GM11168 (cell line): ENCODE data around the gene NAGLU.
"Not testable (repeated sequence)": the region's sequence is repeated elsewhere in the genome, so short reads cannot be mapped to it uniquely, and the experiment has no call there.

ENCODE experiments used
- in situ Hi-C: fragments of 300-500 bp; cut with MboI; formaldehyde crosslinking; loops from one replicate; pipeline ENCODE4 v1.12.0; 2022; ENCODE audit warnings: low sequenced_read_pairs; ENCODE audit not compliant: unreplicated experiment

NAGLU gene

DNA sequence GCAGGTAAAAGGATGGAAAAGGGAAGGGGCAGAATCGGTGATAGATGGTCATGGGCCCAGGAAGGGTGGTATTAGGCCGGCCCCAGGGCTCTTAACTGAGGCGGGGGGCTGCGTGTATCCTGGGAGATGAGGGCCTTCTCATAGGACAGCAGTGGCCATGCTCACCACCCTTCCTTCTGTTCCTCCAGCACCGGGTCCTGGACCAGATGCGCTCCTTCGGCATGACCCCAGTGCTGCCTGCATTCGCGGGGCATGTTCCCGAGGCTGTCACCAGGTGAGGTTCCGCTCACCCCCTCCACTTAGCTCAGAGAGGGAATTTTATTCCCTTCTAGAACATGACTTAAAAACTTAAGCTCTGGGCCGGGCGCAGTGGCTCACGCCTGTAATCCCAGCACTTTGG lies 2.4 kb downstream of the NAGLU start:
- in situ Hi-C loops: no loop called here

DNA sequence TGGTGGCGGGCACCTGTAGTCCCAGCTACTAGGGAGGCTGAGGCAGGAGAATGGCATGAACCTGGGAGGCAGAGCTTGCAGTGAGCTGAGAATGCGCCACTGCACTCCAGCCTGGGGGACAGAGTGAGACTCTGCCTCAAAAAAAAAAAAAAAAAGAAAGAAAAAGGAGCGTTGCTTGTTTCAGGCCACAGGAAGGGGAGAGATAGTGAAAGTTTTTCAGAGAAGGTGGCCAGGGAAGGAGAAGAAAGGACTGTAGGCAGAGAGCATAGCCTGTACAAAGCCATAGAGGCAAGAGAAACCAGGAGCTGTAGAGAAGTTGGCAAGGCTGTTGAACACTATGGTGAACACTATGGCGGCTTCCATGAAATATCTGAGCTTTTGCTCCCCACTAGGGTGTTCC lies 4.5 kb downstream of the NAGLU start:
- in situ Hi-C loops: not testable (repeated sequence)

DNA sequence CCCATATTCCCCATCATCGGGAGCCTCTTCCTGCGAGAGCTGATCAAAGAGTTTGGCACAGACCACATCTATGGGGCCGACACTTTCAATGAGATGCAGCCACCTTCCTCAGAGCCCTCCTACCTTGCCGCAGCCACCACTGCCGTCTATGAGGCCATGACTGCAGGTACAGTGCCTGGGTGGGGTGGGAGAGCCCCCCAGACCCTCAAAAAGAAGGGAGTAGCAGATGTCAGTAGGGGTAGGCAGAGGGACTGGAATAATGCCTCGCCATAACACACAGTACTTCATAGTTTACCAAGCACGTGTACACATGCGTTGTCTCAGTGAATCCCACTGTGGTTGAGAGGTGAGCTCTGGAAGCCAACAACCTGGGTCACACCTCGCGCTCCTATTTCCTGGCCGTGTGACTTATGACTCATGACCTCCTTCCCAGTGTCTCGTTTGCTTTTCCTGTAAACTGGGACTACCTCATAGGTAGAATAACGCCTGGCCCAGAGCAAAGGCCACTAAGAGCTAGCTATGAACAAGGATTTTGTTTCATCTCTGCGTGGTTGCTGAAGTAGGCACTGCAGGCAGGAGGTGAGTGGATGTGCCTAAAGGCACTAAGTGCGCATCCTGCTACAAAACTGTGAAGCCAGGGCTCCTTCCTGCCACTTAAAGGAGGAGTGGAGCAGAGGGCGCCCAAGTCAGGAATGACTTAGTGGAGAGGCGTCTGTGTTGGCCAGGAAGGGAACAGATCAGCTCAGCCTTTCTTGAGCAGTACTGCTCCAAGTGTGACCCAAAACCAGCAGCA lies 5.2 kb downstream of the NAGLU start:
- in situ Hi-C loops: no loop called here

DNA sequence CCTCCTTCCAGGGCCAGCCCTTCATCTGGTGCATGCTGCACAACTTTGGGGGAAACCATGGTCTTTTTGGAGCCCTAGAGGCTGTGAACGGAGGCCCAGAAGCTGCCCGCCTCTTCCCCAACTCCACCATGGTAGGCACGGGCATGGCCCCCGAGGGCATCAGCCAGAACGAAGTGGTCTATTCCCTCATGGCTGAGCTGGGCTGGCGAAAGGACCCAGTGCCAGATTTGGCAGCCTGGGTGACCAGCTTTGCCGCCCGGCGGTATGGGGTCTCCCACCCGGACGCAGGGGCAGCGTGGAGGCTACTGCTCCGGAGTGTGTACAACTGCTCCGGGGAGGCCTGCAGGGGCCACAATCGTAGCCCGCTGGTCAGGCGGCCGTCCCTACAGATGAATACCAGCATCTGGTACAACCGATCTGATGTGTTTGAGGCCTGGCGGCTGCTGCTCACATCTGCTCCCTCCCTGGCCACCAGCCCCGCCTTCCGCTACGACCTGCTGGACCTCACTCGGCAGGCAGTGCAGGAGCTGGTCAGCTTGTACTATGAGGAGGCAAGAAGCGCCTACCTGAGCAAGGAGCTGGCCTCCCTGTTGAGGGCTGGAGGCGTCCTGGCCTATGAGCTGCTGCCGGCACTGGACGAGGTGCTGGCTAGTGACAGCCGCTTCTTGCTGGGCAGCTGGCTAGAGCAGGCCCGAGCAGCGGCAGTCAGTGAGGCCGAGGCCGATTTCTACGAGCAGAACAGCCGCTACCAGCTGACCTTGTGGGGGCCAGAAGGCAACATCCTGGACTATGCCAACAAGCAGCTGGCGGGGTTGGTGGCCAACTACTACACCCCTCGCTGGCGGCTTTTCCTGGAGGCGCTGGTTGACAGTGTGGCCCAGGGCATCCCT lies 7.4 kb downstream of the NAGLU start:
- in situ Hi-C loops: no loop called here

DNA sequence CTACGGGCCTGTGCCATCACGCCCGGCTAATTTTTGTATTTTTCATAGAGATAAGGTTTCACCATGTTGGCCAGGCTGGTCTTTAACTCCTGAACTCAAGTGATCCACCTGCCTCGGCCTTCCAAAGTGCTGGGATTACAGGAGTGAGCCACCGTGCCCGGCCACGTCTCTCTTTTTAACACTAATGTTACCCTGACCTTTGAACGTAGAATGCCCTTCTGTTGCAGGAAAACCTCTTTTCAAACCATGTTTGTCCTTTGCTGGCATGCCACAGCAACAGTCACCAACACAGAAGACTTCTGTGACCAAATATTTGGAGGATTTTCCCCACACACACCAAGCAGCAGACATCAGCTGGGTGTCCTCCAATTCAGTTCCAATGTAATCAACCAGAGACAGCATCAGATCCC lies 8.8 kb downstream of the NAGLU start:
- in situ Hi-C loops: no loop called here

DNA sequence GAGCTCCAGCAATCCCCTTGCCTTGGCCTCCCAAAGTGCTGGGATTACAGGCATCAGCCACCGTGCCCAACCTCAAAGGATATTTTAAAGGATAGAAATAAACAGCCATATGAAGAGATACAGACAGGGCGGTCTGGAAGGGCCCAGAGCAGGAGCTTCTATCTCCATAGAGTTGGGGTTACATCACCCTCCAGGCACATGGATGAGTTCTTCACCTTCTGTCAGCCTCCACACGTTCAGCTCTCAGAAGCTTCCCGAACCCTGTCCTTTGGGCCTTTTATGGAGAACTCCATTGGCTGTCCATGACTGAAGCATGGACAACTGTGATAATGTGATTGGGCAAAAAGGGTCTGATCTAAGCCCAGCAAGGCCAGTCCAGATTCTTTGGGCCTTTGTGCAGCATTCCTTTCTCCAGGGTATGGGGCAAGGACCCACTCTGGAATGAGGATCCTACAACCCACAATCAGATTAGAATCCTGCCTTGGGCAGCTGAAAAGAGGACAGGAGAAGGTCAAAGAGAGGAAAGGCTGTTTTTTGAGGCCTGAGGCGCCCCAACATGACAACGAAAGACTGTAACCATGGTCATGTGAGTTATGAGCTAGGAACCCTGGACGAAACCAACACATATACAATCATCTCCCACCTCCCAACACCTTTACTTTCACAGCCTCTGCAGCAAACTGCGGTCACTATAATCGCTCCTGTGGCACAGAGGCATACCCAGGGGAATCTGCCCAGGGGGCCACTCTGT lies 9.9 kb downstream of the NAGLU start:
- in situ Hi-C loops: not testable (repeated sequence)

DNA sequence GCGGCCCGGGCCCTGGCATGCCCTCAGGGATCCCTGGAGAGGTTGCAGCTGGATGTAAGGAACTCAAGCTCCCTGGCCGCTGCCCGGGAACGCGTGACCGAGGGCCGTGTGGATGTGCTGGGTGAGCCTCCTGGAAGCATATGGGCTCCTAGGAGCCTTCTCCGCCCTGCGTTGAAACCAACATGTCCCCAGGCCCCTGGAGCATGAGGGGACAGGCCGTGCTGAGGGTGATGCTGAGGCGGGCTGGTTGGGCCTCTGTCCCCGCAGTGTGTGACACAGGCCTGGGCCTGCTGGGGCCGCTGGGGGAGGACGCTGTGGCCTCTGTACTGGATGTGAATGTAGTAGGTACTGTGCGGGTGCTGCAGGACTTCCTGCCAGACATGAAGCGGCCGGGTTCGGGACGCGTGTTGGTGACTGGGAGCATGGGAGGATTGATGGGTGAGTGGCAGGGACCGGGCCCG lies 11.0 kb downstream of the NAGLU start:
- in situ Hi-C loops: no loop called here

DNA sequence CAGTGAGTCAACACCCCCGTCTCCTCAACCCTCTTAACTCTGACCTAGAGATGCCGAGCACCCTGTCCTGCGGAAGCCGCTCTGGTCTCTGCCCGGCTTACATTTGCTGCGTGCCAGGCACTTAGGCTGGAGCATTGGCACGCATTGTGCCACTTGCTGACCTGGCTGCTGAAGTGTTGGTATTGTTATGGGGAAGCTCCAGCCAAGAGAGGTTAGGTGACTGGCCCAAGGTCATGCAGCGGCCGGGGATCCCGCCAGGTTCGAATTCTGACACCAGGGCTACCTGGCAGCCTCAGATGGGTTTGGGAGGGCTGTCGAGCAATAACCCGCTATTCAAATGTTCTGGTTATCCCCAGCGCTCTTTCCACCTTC lies 11.6 kb downstream of the NAGLU start:
- in situ Hi-C loops: no loop called here

DNA sequence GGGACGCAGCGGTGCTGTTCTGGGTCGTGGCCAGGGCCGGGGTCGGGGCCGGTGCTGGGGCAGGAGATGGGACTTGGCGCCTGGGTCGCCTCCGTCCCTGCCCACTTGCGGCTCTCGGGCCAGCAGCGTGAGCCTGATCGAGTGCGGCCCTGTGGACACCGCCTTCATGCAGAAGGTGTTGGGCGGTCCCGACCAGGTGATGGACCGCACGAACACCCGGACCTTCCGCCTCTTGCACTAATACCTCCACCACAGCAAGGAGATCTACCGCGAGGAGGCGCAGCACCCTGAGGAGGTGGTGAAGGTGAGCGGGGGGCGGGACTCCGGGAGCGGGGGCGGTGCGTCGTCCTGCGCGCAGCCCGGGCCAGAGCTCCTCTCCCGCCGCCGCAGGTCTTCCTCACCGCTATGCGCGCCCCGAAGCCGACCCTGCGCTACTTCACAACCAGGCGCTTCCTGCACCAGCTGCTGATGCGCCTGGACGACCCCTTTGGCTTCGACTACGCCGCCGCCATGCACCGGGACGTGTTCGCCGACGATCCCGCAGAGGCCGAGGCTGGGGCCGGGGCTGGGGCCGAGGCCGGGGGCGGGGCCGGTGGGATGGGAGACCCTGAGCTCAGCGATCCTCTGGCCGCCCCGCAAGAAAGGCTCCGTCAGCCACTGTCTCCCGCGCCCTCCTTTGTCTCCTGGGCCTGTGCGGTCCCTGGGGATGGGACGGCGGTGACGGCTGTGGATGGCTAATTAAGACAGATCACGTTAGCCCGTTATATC lies 12.2 kb downstream of the NAGLU start:
- in situ Hi-C loops: no loop called here

DNA sequence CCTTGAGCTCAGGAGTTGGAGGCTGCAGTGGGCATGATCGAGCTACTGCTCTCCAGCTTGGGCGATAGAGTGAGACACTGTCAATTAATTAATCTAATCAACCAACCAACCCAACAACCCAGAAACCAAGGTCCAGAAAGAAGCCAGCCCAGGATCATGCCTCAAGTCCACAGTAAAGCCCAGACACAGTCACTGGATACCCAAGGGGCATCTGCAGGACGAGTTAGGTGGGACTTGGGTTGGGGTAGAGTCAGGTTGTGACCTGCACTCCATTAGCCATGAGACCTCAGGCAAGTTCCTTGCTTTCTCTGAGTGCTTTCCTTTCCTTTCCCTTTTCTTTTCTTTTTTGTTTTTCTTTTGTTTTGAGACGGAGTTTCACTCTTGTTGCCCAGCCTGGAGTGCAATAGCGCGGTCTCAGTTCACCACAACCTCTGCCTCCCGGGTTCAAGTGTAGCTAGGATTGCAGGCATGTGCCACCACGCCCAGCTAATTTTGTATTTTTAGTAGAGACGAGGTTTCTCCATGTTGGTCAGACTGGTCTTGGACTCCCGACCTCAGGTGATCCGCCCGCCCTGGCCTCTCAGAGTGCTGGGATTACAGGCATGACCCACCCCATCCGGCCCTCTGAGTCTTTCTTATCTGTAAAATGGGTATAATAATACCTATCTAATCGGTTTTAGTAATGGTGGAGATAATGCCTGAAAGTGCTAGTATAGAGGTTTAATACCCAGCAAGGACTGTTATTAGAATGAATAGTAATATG lies 13.1 kb downstream of the NAGLU start:
- in situ Hi-C loops: no loop called here

DNA sequence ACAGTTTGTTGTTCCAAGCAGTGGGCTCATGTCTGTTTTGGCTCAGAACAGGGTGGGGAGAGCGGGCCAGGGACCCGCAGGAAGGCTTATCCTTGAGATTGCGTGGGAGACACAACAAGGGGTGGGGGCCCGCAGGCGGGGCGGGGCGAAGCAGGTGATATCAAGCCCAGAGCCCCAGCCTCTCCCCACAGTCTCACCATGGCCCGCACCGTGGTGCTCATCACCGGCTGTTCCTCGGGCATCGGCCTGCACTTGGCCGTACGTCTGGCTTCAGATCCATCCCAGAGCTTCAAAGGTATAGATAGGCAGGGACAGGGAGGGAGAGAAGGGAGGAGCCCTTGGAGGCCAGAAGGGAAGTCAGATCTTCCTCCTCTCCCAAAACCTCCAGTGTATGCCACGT lies 16.7 kb downstream of the NAGLU start, which contains the start of gene HSD17B1:
HSD17B1 (plus strand) TSS at position 188 of the 400 bp plus-strand sequence; CDS start at position 199, 11 bp downstream.
- in situ Hi-C loops: not testable (repeated sequence)

DNA sequence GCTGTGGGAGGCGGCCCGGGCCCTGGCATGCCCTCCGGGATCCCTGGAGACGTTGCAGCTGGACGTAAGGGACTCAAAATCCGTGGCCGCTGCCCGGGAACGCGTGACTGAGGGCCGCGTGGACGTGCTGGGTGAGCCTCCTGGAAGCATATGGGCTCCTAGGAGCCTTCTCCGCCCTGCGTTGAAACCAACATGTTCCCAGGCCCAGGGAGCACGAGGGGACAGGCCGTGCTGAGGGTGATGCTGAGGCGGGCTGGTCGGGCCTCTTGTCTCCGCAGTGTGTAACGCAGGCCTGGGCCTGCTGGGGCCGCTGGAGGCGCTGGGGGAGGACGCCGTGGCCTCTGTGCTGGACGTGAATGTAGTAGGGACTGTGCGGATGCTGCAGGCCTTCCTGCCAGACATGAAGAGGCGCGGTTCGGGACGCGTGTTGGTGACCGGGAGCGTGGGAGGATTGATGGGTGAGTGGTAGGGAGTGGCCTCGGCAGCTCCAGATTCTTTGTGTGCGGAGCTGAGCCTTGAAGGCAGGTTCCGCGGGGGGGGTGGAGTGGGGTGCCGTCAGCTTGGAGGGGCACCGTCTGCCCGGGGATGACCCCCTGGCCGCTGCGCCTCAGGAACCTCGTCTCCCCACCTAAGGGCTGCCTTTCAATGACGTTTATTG lies 17.2 kb downstream of the NAGLU start:
- in situ Hi-C loops: no loop called here

DNA sequence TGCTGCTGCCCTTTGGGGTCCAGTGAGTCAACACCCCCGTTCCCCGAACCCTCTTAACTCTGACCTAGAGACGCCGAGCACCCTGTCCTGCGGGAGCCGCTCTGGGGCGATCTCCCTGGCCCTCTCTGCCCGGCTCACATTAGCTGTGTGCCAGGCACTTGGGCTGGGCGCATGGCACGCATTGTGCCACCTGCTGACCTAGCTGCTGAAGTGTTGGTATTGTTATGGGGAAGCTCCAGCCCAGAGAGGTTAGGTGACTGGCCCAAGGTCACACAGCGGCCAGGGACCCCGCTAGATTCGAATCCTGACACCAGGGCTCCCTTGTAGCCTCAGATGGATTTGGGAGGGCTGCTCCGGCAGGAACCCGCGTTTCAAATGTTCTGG lies 17.8 kb downstream of the NAGLU start:
- in situ Hi-C loops: no loop called here

DNA sequence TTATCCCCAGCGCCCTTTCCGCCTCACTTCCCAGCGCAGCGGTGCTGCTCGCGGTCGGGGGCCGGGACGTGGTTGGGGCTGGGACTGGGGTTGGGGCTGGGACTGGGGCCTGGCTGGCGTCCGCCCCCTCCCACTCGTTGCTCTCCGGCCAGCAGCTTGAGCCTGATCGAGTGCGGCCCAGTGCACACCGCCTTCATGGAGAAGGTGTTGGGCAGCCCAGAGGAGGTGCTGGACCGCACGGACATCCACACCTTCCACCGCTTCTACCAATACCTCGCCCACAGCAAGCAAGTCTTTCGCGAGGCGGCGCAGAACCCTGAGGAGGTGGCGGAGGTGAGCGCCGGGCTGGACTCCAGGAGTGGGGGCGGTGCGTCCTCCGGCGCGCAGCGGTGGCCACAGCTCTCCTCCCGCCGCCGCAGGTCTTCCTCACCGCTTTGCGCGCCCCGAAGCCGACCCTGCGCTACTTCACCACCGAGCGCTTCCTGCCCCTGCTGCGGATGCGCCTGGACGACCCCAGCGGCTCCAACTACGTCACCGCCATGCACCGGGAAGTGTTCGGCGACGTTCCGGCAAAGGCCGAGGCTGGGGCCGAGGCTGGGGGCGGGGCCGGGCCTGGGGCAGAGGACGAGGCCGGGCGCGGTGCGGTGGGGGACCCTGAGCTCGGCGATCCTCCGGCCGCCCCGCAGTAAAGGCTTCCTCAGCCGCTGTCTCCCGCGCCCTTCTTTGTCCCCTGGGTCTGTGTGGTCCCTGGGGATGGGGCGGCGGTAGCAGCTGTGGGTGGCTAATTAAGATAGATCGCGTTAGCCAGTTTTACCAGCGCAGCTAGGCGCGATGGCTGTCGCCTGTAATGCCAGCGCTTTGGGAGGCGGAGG lies 18.4 kb downstream of the NAGLU start:
- in situ Hi-C loops: no loop called here

DNA sequence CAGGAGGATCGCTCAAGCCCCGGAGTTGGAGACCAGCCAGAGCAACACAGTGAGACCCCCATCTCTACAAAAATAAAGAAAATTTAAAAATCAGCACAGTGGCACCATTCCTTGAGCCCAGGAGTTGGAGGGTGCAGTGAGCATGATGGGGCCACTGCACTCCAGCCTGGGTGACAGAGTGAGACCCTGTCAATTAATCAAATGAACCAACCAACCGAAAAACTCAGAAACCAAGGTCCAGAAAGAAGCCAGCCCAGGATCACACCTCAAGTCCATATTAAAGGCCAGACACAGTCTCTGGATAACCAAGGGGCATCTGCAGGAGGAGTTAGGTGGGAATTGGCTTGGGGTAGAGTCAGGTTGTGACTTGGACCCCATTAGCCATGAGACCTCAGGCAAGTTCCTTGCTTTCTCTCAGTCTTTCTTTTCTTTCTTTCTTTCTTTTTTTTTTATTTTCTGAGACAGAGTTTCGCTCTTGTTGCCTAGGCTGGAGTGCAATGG lies 19.1 kb downstream of the NAGLU start:
- in situ Hi-C loops: no loop called here

DNA sequence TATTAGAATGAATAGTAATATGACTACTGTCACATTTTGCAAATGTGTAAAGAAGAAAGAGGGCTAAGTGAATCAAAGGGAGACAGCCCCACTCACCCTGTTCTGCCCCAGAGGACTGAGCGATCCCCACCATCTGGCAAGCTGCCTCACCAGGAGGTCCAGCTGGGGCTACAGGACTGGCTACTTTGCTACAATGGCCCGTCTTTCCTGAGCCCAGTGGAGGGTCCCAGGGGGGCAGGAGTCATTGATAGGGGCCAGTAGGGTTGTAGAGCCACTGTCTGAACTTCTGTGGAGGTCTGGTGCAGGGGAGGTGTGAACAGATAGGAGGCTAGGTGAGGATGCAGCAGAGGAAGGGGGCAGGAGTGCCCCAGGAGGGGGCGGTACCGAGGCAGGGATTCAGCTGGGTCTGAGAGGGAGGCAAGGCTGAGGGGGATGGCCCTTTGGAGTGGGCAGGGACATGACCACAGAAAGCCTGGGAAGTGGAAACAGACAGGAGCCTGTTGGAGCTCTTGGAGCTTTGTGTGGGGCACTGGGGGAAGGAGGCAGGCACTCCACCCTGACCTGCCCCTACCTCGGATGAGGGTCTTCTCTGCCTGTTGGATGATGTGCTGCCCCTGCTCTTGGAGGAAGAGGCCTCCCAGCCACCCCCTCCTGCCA lies 20.0 kb downstream of the NAGLU start:
- in situ Hi-C loops: not testable (repeated sequence)

DNA sequence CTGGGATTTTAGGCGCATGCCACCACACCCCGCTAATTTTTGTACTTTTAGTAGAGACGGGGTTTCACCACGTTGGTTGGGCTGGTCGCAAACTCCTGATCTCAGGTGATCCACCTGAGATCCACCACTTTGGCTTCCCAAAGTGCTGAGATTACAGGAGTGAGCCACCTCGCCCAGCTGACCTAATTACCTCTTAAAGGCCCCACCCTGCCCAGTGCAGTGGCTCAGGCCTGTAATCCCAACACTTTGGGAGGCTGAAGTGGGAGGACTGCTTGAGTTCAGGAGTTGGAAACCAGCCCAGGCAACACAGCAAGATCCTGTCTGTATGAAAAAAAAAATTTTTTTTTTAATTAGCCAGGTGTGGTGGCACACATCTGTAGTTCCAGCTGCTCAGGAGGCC lies 23.0 kb downstream of the NAGLU start:
- in situ Hi-C loops: no loop called here
